Gastrocnemius medialis (tissue), 4 donors: ENCODE results near the gene CXCL17.

Experiments used
- CTCF ChIP-seq, 5 experiments: fragments of 450-650 bp in 3 of 5; fragments of 200-600 bp in 2 of 5; sonication (generic) in 2 of 5; IDR thresholded peaks in 4 of 5; conservative IDR thresholded peaks in 1 of 5; 1 replicate in 4 of 5; 2 replicates in 1 of 5; pipeline ENCODE4 v1.5.1; 2016 to 2019; ENCODE audit warnings: antibody characterized with exemption in 5 of 5, mild to moderate bottlenecking in 3 of 5, moderate library complexity in 3 of 5
- POLR2A ChIP-seq, 2 donors: fragments of 450-650 bp; IDR thresholded peaks; one replicate each; pipeline ENCODE4 v1.6.1; 2017; ENCODE audit warnings: antibody characterized with exemption in 2 of 2, mild to moderate bottlenecking in 2 of 2, moderate library complexity in 2 of 2

- TF ChIP-seq CTCF (IDR thresholded peaks at IDR 0.05 in 4 of 5, conservative IDR thresholded peaks at IDR 0.05 in 1 of 5) (no peak), POLR2A (IDR thresholded peaks at IDR 0.05) (no peak)
These were observed 42.3 kb downstream of the CXCL17 start for GRCh38 chr19:42400404-42400803.
